GM12874 (cell line): ENCODE measurements around the gene PROSER3.

Experiments used
- CTCF ChIP-seq: IDR thresholded peaks from 2 replicates; pipeline ENCODE4 v1.5.1; 2011; ENCODE audit warnings: low read depth, mild to moderate bottlenecking, control low read depth, low read length, moderate library complexity; ENCODE audit not compliant: insufficient read depth

The PROSER3 gene

GRCh38 chr19:35750167-35750566 lies 7.8 kb upstream of the PROSER3 start:
- TF ChIP-seq CTCF: no peak

GRCh38 chr19:35751839-35752745 lies 5.9 kb upstream of the PROSER3 start:
- no peak for TF ChIP-seq CTCF

- TF ChIP-seq CTCF: no peak
Measured at GRCh38 chr19:35752746-35753350, 5.1 kb upstream of the PROSER3 start.

GRCh38 chr19:35753634-35754369 lies 4.2 kb upstream of the PROSER3 start:
- no peak for TF ChIP-seq CTCF

GRCh38 chr19:35754370-35755130 lies 3.4 kb upstream of the PROSER3 start:
- no peak for TF ChIP-seq CTCF

GRCh38 chr19:35755131-35755549 lies 2.8 kb upstream of the PROSER3 start:
- TF ChIP-seq CTCF: no peak
